ENCODE measurements around the gene IKBKE.

IKBKE gene

GRCh38 chr1:206472024-206472423 lies 1.7 kb downstream of the IKBKE start:
- Histone ChIP-seq H3K27ac (ENCODE audit: insufficient read depth, low read length, poor library complexity, severe bottlenecking) (peak overlapping the region; percentile 68), H3K36me3 (ENCODE audit: control insufficient read depth, insufficient read depth, low read length) (peaks cover 35% of the 10 kb centered on the region), H3K4me3 (ENCODE audit: insufficient read depth, low read depth, low read length, poor library complexity, severe bottlenecking) (peak overlapping the region; percentile 96), H3K9me3 (ENCODE audit: control insufficient read depth, low read length) (no peaks in the 10 kb centered on the region), H3K27me3 (replicated peaks; ENCODE audit: control insufficient read depth, insufficient read depth, low read length, poor library complexity, severe bottlenecking) (no peaks in the 10 kb centered on the region), H3K4me1 (ENCODE audit: control insufficient read depth, insufficient read depth, low read length, poor library complexity, severe bottlenecking) (peaks cover 48% of the 10 kb centered on the region)
- no peak for DNase-seq

DNA sequence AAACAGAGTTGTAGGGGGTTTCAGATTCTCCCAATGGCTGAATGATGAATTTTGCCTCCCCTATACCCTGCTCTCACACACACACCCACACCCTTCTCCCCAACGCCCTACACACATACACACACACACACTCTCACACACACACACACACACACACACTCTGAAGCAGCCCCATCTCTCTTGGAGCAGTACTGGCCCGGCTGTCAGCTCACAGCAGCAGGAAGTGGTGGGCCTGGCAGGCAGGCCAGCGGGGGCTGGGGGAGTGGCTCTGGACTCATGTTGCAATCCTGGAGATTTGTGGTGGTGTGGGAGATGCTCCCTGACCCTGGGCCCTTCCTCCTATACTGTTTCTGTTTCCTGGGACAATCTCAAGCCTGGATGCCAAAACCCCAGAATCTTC lies 2.2 kb downstream of the IKBKE start:
- no peaks in the 10 kb centered on the region for H3K27me3 ChIP-seq (replicated peaks; ENCODE audit: control insufficient read depth, insufficient read depth, low read length, poor library complexity, severe bottlenecking)
- no peak overlapping the region for H3K4me3 ChIP-seq (ENCODE audit: insufficient read depth, low read depth, low read length, poor library complexity, severe bottlenecking)
- no peak for DNase-seq
- H3K36me3 ChIP-seq (ENCODE audit: control insufficient read depth, insufficient read depth, low read length), result peaks cover 40% of the 10 kb centered on the region
- H3K27ac ChIP-seq (ENCODE audit: insufficient read depth, low read length, poor library complexity, severe bottlenecking), result peak overlapping the region; percentile 68
- H3K4me1 ChIP-seq (ENCODE audit: control insufficient read depth, insufficient read depth, low read length, poor library complexity, severe bottlenecking), result peaks cover 45% of the 10 kb centered on the region
- H3K9me3 ChIP-seq (ENCODE audit: control insufficient read depth, low read length), result no peaks in the 10 kb centered on the region

DNA sequence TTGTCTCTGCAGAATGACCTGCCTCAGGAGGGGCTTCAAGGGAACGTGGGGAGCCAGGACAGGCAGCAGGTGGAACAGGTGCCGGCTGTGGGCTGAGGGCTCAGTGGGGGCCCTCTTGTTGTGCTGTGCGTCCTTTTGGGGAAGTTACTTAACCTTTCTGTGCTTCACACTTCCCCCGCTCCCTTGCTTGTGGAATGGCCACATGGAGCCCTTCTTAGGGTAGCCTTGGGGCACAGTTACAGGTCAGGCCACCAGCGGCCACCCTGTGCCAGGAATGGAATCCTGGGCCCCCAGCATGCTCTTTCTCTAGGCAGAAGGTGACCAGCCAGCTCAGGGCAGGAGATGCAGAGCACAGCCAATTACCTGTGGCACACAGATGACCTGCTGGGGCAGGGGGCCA lies 2.6 kb downstream of the IKBKE start:
- Histone ChIP-seq H3K27ac (ENCODE audit: insufficient read depth, low read length, poor library complexity, severe bottlenecking) (peak overlapping the region; percentile 68), H3K27me3 (replicated peaks; ENCODE audit: control insufficient read depth, insufficient read depth, low read length, poor library complexity, severe bottlenecking) (no peaks in the 10 kb centered on the region), H3K4me1 (ENCODE audit: control insufficient read depth, insufficient read depth, low read length, poor library complexity, severe bottlenecking) (peaks cover 40% of the 10 kb centered on the region), H3K9me3 (ENCODE audit: control insufficient read depth, low read length) (no peaks in the 10 kb centered on the region), H3K4me3 (ENCODE audit: insufficient read depth, low read depth, low read length, poor library complexity, severe bottlenecking) (no peak overlapping the region), H3K36me3 (ENCODE audit: control insufficient read depth, insufficient read depth, low read length) (peaks cover 44% of the 10 kb centered on the region)
- no peak for DNase-seq

GRCh38 chr1:206476058-206476457 lies 5.8 kb downstream of the IKBKE start:
- peaks cover 73% of the 10 kb centered on the region for H3K36me3 ChIP-seq (ENCODE audit: control insufficient read depth, insufficient read depth, low read length)
- no peak overlapping the region for H3K4me3 ChIP-seq (ENCODE audit: insufficient read depth, low read depth, low read length, poor library complexity, severe bottlenecking)

DNA sequence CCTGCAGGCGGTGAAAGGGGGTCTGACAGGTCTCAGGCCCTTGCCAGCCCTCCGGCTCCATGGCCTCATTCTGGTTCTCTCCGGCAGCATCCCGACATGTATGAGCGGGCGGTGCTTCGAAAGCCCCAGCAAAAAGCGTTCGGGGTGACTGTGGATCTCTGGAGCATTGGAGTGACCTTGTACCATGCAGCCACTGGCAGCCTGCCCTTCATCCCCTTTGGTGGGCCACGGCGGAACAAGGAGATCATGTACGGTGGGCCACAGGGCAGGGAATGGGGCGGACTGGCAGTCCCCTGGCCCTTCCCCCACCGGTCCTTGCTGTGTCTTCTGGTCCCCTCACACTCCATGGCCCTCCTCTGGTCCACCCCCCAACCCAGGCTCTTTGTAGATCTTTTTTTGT lies 6.3 kb downstream of the IKBKE start:
- peaks cover 17% of the 10 kb centered on the region for H3K4me1 ChIP-seq (ENCODE audit: control insufficient read depth, insufficient read depth, low read length, poor library complexity, severe bottlenecking)
- peaks cover 78% of the 10 kb centered on the region for H3K36me3 ChIP-seq (ENCODE audit: control insufficient read depth, insufficient read depth, low read length)
- no peak overlapping the region for H3K27ac ChIP-seq (ENCODE audit: insufficient read depth, low read length, poor library complexity, severe bottlenecking)
- no peak for DNase-seq
- H3K27me3 ChIP-seq (replicated peaks; ENCODE audit: control insufficient read depth, insufficient read depth, low read length, poor library complexity, severe bottlenecking), result no peaks in the 10 kb centered on the region
- H3K9me3 ChIP-seq (ENCODE audit: control insufficient read depth, low read length), result no peaks in the 10 kb centered on the region
- H3K4me3 ChIP-seq (ENCODE audit: insufficient read depth, low read depth, low read length, poor library complexity, severe bottlenecking), result no peak overlapping the region

More at GRCh38 chr1:206476058-206476457, 5.8 kb downstream of the IKBKE start:
- no peak for DNase-seq
- Histone ChIP-seq H3K27ac (ENCODE audit: insufficient read depth, low read length, poor library complexity, severe bottlenecking) (no peak overlapping the region), H3K9me3 (ENCODE audit: control insufficient read depth, low read length) (no peaks in the 10 kb centered on the region), H3K4me1 (ENCODE audit: control insufficient read depth, insufficient read depth, low read length, poor library complexity, severe bottlenecking) (peaks cover 19% of the 10 kb centered on the region), H3K27me3 (replicated peaks; ENCODE audit: control insufficient read depth, insufficient read depth, low read length, poor library complexity, severe bottlenecking) (no peaks in the 10 kb centered on the region)

GRCh38 chr1:206477110-206477509 lies 6.8 kb downstream of the IKBKE start:
- H3K4me1 ChIP-seq (ENCODE audit: control insufficient read depth, insufficient read depth, low read length, poor library complexity, severe bottlenecking), result peaks cover 11% of the 10 kb centered on the region
- DNase-seq, result no peak
- no peaks in the 10 kb centered on the region for H3K27me3 ChIP-seq (replicated peaks; ENCODE audit: control insufficient read depth, insufficient read depth, low read length, poor library complexity, severe bottlenecking)
- H3K4me3 ChIP-seq (ENCODE audit: insufficient read depth, low read depth, low read length, poor library complexity, severe bottlenecking), result no peak overlapping the region
- H3K27ac ChIP-seq (ENCODE audit: insufficient read depth, low read length, poor library complexity, severe bottlenecking), result no peak overlapping the region
- H3K36me3 ChIP-seq (ENCODE audit: control insufficient read depth, insufficient read depth, low read length), result peaks cover 80% of the 10 kb centered on the region
- no peaks in the 10 kb centered on the region for H3K9me3 ChIP-seq (ENCODE audit: control insufficient read depth, low read length)

DNA sequence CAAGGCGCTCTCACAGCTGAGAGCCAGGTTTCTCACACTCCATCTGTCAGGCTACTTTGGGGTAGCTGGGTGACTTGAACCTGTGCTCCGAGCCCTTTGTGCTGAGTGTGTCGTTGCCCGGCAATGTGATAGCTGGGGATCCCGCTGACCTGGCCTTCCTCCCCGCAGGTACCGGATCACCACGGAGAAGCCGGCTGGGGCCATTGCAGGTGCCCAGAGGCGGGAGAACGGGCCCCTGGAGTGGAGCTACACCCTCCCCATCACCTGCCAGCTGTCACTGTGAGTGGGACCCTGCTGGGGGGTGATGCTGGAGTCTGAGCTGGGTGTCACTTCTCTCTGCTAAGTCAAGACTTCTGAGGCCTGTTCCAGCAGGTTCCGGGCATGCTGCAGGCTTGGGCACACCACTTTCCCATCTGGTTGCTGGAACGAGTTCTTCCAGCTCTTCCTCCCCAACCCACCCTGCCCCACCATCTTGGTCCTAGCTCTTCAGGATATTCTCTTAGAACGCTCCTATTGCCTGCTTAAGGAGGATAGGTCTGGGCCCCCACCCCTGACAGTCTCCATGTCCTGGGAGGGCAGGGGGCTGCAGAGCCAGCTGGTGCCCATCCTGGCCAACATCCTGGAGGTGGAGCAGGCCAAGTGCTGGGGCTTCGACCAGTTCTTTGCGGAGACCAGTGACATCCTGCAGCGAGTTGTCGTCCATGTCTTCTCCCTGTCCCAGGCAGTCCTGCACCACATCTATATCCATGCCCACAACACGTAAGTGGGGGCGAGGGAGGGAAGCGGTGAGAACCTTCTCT lies 7.5 kb downstream of the IKBKE start:
- H3K27me3 ChIP-seq (replicated peaks; ENCODE audit: control insufficient read depth, insufficient read depth, low read length, poor library complexity, severe bottlenecking), result no peaks in the 10 kb centered on the region
- no peak overlapping the region for H3K27ac ChIP-seq (ENCODE audit: insufficient read depth, low read length, poor library complexity, severe bottlenecking)
- no peak for DNase-seq
- H3K36me3 ChIP-seq (ENCODE audit: control insufficient read depth, insufficient read depth, low read length), result peaks cover 87% of the 10 kb centered on the region
- no peaks in the 10 kb centered on the region for H3K9me3 ChIP-seq (ENCODE audit: control insufficient read depth, low read length)
- H3K4me3 ChIP-seq (ENCODE audit: insufficient read depth, low read depth, low read length, poor library complexity, severe bottlenecking), result no peak overlapping the region
- H3K4me1 ChIP-seq (ENCODE audit: control insufficient read depth, insufficient read depth, low read length, poor library complexity, severe bottlenecking), result peaks cover 5% of the 10 kb centered on the region

GRCh38 chr1:206478746-206479145 lies 8.5 kb downstream of the IKBKE start:
- Histone ChIP-seq H3K27me3 (replicated peaks; ENCODE audit: control insufficient read depth, insufficient read depth, low read length, poor library complexity, severe bottlenecking) (no peaks in the 10 kb centered on the region), H3K36me3 (ENCODE audit: control insufficient read depth, insufficient read depth, low read length) (peaks cover 94% of the 10 kb centered on the region), H3K4me1 (ENCODE audit: control insufficient read depth, insufficient read depth, low read length, poor library complexity, severe bottlenecking) (no peaks in the 10 kb centered on the region), H3K4me3 (ENCODE audit: insufficient read depth, low read depth, low read length, poor library complexity, severe bottlenecking) (no peak overlapping the region), H3K27ac (ENCODE audit: insufficient read depth, low read length, poor library complexity, severe bottlenecking) (no peak overlapping the region), H3K9me3 (ENCODE audit: control insufficient read depth, low read length) (no peaks in the 10 kb centered on the region)
- no peak for DNase-seq

DNA sequence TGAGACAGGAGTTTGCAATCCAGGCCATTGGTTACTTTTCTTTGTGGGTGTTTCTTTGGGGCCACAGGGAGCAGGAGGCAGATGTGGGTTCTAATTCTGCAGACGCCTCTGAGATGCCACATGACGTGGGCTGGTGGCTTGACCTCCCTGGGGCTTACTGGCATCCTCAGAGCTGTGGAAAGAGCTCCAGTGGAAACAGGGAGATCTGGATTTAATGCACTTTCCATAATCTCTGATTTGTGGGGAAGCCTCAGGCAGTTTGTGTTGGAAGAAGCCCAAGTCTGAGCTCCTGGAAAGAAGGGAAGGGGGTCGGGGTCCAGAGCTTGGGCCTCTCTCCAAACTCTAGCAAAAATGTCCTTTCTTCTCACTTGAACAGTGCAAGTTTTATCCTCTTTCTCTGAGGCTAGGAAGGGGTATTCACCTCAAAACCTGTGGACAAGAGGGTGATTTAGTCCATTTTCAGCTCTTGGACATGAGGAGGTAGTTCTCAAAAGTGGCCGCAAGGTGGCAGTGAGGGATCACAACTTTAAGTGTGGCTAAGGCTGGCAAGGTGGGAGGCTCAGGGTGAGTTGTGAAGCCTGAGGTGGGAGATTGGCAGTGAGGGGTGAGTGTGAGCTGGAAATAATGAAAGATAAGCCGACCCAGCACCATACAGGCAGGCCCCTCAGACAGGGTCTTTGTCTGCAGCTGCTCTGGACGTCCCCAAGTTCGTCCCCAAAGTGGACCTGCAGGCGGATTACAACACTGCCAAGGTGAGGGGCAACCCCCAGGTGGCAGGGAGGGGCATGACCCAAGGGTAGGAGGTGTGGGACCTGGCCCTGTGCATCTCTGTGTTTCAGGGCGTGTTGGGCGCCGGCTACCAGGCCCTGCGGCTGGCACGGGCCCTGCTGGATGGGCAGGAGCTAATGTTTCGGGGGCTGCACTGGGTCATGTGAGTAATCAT lies 9.2 kb downstream of the IKBKE start:
- Histone ChIP-seq H3K9me3 (ENCODE audit: control insufficient read depth, low read length) (no peaks in the 10 kb centered on the region), H3K4me1 (ENCODE audit: control insufficient read depth, insufficient read depth, low read length, poor library complexity, severe bottlenecking) (no peaks in the 10 kb centered on the region), H3K36me3 (ENCODE audit: control insufficient read depth, insufficient read depth, low read length) (peaks cover 94% of the 10 kb centered on the region), H3K4me3 (ENCODE audit: insufficient read depth, low read depth, low read length, poor library complexity, severe bottlenecking) (no peak overlapping the region), H3K27ac (ENCODE audit: insufficient read depth, low read length, poor library complexity, severe bottlenecking) (no peak overlapping the region), H3K27me3 (replicated peaks; ENCODE audit: control insufficient read depth, insufficient read depth, low read length, poor library complexity, severe bottlenecking) (no peaks in the 10 kb centered on the region)
- peak; percentile 28 to 50 (median 38) for DNase-seq

DNA sequence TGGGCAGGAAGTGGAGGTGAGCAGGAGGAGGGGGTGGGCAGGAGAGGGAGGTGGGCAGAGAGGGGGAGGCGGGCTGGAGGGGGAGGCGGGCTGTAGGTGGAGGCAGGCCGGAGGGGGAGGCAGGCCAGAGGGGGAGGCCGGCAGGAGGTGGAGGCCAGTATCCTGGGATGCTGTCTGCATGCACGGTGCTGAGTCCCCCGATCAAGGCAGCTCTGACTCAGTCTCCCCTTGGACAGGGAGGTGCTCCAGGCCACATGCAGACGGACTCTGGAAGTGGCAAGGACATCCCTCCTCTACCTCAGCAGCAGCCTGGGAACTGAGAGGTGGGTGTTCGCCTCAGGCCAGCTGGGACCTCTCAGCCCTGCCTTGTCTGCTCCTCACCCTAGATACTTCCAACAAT lies 9.9 kb downstream of the IKBKE start:
- Histone ChIP-seq H3K4me3 (ENCODE audit: insufficient read depth, low read depth, low read length, poor library complexity, severe bottlenecking) (no peak overlapping the region), H3K9me3 (ENCODE audit: control insufficient read depth, low read length) (no peaks in the 10 kb centered on the region), H3K27ac (ENCODE audit: insufficient read depth, low read length, poor library complexity, severe bottlenecking) (no peak overlapping the region), H3K27me3 (replicated peaks; ENCODE audit: control insufficient read depth, insufficient read depth, low read length, poor library complexity, severe bottlenecking) (no peaks in the 10 kb centered on the region), H3K36me3 (ENCODE audit: control insufficient read depth, insufficient read depth, low read length) (peaks cover 94% of the 10 kb centered on the region), H3K4me1 (ENCODE audit: control insufficient read depth, insufficient read depth, low read length, poor library complexity, severe bottlenecking) (no peaks in the 10 kb centered on the region)
- no peak for DNase-seq
